HK-2 (cell line): Measurements from ENCODE around the gene KCNMA1.

Experiments
- DNase-seq: peaks from one replicate; pipeline ENCODE4 v3.0.0-alpha.2; 2018; ENCODE audit not compliant: unreplicated experiment

Gene KCNMA1

DNA sequence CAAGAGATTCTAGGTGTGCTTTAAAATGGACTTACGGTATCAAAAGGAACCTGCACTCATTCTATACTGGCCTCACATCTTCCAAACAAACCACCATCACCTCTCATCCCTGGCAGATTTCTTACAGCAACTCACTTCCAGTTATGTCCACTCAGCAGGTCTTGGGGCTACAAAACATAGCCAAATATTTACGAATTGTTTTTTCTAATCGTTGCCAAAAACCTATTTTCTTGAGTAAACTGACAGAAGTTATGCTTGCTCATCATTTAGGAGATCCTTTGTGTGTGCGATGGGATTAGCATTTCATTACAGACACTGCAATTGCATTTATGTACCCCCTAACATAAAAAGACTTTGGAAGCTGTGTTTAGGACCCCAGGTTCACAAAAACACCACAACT, 2.7 kb downstream of the KCNMA1 start:
- DNase-seq: no peak

GRCh38 chr10:77633376-77633775, 4.2 kb downstream of the KCNMA1 start:
- no peak for DNase-seq

DNA sequence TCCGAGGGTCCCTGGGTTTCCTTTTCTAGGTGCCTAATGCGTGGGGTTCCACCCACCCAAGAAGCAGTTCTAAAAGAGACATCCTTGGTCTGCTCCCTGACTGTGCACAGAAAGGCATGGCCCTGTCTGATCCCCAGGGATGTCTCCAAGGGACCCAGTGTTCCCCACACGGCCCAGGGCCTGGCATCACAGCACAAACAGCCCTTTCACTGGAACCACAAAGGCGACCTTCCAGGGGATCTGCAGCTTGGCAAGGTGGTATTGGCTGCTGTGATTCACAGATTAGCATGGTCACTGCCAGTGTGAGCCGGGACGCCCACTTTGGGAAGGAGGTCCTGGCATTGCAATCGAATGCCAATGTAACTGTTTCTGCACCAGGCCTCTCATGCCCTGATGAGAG, 6.4 kb downstream of the KCNMA1 start:
- no peak for DNase-seq

DNA sequence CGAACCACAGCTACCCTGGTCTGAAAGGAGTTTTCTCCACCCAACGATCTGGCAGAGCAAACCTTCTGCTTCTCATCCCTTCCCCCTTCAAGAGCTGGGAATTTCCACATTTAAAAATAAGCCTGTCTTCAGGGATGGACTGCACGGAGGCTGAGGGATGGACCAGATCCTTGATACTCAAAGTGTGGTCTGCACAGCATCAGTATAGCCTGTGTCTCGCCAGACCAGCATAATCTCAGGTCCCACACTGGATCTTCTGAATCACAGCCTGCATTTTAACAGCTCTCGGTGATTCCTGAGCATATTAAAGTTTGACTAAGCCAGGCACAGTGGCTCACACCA, 7.1 kb downstream of the KCNMA1 start:
- no peak for DNase-seq

DNA sequence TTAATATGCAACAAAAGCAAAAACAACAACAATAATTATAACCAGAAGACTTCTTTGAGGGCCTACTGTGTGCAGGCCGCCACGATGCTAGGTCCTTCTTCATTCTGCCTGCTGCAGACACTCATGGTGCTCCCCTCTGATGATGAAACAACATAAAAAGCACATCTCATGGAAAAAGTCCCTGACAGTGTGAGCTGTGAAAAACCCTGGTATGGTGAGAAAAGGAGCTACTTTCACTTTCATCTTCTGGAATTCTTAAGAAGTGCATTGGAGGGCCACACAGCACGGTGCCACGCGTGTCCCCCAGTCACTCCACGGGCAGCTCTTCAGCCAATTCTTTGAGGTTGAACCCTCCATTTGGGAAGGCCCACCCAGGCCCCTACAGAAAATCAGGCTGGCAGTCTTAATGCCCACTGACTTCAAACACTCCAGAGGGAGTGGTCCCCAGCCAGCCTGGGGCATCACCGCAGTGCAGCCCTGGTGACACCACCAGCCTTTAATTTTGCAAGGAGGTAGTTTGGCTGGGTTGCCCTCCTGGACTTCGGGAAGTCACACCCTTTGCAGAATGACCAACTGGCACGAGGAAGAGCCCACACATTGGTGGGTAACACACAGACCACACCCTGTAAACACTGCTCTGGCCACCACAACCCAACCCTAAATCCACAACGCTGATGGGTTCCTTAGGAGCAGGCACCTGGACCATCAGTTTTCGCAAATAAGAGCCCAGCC, 7.7 kb downstream of the KCNMA1 start:
- DNase-seq: no peak

DNA sequence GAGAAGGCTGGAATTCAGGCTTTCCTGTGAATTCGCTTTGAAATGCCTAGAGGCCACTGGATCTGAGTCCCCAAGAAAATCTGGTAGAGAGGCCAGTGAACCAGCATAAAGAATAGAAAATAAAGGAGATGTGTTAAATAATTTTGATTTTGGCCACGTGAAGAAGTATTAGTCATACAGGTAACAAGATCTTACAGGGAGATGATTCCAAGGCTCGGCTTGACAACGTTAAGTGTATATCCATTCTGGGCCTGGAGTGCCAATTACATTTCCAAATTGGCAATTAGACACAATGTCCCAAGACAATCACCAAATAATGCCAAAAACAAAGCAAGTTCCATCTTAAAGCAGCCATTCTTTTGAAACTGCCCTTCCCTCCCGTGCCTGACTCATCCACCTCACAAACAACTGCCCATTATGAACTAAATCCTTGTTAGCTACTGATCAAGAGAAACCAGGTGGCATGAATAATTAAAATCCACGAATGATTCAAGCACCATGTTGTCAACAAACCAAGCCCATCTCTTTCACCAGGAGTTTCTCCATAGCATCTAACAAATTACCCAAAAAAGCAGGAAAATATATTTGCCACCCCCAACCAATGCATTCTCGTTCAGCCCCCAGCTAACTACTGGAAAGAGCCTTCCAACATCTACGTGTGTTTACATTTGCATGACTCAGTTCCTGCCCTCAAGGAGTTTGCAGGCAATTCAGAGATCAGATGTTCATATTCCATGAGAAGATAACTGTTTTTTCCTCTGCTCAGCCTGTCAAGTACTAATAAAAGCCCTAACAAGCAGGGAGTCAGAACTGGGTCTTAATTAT, 8.5 kb downstream of the KCNMA1 start:
- no peak for DNase-seq

GRCh38 chr10:77626266-77626935, 11.2 kb downstream of the KCNMA1 start:
- no peak for DNase-seq

DNA sequence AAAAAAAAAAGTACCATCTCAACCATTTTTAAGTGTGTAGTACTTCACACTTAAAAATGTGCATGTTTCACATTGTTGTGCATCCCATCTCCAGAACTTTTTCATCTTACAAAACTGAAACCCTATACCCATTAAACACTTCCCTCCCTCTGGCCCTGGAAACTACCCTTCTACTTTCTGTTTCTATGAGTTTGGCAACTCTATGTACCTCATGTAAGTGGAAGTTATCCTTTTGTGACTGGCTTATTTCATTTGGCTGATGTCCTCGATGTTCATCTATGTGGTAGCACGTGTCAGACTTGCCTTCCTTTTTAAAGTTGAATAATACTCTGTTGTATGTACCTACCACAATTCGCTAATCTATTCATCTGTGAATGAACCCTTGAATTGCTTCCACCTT, 12.2 kb downstream of the KCNMA1 start:
- DNase-seq: no peak

GRCh38 chr10:77622889-77623291, 14.7 kb downstream of the KCNMA1 start:
- no peak for DNase-seq

DNA sequence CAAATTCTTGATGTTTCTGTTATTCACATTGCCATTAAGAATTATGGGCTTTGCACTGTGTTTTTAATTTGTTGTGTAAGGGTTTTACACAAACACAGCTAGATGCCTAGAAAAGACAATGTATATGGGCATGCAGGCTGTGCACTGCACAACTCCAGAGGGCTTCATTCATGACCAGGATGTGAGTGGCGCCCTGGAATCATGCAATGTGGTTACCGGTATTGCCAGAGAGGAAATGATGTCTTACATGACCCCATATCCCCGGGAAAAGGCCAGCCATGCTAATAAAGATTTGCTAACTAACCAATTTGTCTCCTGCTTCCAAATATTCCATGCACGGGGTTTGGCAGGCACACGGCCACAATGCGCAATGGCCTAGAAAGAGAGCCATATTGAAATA, 16.9 kb downstream of the KCNMA1 start:
- DNase-seq: no peak

DNA sequence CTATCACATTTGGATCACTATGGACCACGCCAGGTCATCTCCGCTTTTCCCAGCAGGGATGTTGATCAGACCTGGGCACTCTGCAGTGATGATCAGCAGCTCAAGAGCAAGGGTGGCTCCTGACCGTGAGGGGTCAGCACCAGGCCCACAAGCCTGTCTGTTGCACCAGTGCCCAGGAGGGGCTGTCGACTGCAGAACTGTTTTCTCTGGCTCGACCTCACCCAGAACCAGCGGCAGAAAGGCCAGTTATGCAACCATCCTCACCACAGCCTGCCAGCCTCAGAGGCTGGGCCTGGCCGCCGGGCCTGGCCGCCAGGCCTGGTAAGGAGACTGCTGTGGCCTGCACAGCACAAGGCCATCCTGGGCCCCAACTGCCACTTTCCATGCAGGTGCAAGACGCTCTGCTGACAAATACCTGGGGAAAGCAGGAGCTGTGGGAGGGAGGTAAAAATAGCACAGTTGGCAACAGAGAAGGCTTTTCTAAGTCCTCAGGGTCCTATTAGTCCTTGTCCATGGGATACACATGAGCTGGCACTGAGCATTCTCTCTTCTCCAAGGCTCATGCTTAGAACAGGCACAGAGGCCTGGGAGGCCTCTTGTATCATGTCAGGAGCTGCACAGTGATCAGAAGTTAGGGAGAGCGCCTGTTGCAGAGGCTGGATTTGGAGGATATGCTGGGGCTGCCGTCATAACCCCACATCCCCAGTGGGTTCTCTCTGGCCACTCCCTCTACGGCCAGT, 17.5 kb downstream of the KCNMA1 start:
- DNase-seq: no peak

- DNase-seq: no peak
Observed at GRCh38 chr10:77618117-77618516, 19.5 kb downstream of the KCNMA1 start.

- DNase-seq: no peak
Observed at GRCh38 chr10:77616766-77617165, 20.8 kb downstream of the KCNMA1 start.

- no peak for DNase-seq
Observed at GRCh38 chr10:77614778-77615625, 22.6 kb downstream of the KCNMA1 start.

DNA sequence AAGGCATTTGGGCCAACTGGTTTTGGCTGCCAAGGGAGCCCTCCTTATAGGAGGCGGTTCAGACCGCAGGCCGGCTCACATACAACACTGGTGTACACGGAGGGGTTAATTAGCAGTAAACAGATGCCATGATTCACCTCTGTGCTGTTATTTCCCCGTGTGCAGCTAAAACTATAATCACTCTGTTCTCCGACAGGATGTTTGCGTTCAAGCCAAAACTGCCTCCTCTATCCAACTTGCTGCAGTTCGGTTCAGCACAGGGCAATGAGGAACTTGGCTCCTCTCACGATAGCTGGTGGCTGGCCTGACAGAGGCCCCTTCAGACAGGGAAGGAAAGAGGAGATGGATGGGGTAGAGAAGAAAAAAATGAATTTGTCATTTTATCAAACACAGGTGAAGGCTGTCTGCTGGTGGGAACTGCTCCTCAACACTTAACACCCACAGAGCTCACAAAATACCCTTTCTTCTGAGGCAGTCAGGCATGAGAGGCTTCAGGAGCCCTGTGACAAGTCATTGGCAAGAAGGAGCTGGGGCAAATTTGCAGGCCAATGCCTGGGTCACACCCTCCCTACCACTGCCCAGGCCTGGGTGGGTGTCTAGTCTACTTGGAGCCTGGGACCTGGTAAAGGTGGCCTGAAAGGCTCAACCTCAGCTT, 24.0 kb downstream of the KCNMA1 start:
- no peak for DNase-seq

- DNase-seq: no peak
Observed at GRCh38 chr10:77611670-77612069, 25.9 kb downstream of the KCNMA1 start.

GRCh38 chr10:77611221-77611620, 26.4 kb downstream of the KCNMA1 start:
- DNase-seq: no peak

DNA sequence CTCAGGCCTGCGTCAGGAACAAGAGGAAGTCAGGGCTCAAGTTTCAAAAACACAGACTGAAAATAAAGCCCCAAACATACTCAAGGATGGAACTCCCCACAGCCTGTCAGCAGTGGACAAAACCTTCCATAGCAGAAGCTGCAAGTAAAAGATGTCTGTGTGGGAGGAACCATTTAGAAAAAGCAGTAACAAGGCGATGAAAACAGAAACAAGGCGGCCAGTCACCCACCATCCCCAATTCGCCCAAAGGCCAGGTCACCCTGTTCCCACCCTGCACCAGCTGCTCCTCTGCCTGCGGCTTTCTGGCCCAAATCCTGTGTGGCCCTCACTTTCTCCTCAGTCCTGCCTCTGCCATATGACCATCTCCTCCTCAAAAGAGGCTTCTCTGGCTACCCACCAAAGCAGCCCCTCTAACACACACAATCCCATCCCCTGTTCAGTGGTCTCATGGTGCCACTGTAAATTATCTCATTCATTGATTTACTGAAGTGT, 27.8 kb downstream of the KCNMA1 start:
- DNase-seq: no peak

DNA sequence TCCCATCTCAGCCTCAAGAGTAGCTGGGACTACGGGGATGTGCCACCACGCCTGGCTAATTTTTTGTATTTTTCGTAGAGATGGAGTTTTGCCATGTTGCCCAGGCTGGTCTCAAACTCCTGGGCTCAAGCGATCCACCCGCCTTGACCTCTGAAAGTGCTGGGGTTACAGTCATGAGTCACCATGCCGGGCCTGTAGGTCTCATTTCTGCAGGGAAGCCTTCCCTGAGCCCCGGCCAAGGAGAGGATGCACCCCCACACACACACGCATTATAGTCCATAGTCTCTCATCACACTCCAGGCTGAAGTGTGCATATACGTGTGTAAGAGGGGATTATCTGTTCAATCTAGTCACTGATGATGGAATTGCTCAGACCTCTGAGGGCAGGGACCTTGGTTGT, 29.3 kb downstream of the KCNMA1 start:
- DNase-seq: no peak

DNA sequence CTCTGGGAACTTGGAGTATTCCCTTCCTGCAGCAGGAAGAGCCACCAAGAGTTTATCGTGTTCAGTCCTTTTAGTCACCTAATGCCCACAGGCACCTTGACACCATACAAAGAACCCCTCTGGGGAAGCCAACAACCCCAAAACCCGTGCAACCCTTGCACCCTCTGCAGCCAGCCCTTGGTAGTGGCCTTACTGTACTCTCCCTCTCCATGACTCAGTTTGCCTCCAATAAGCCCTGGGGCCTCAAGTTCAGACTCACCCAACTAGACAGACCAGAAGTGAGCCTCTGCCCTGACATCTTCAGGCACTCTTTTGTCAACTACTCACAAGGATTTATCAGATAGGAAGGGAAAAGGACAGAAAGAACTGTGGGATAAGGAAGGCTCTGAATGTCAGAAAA, 30.9 kb downstream of the KCNMA1 start:
- DNase-seq: no peak

GRCh38 chr10:77605466-77605865, 32.1 kb downstream of the KCNMA1 start:
- peak; percentile 29 for DNase-seq
